Upper lobe of right lung (tissue), 1 donor: ENCODE data around the gene SCARB1. TPM values are rescaled to one million over a fixed set of nuclear protein-coding genes. Genes with fewer than 3 reads are reported as not detected.

Experiments used
- ATAC-seq: fragments of 200-7000 bp; cut with Tn5 transposase; one replicate; pipeline ENCODE4 v1.9.1; 2020; ENCODE audit warnings: mild to moderate bottlenecking, moderate library complexity
- DNase-seq: peaks from one replicate; pipeline ENCODE4 v3.0.0-alpha.2; 2020
- H3K27ac ChIP-seq: fragments of 200-600 bp; one replicate; pipeline ENCODE4 v1.8.0; 2022
- H3K27me3 ChIP-seq: fragments of 200-600 bp; one replicate; pipeline ENCODE4 v1.8.0; 2022; ENCODE audit warnings: mild to moderate bottlenecking
- H3K36me3 ChIP-seq: fragments of 200-600 bp; one replicate; pipeline ENCODE4 v1.8.0; 2022
- H3K4me1 ChIP-seq: fragments of 200-600 bp; one replicate; pipeline ENCODE4 v1.8.0; 2022
- H3K4me3 ChIP-seq: fragments of 200-600 bp; one replicate; pipeline ENCODE4 v1.8.0; 2022; ENCODE audit warnings: mild to moderate bottlenecking
- H3K9me3 ChIP-seq: fragments of 200-600 bp; one replicate; pipeline ENCODE4 v1.8.0; 2022
- CTCF ChIP-seq: fragments of 200-600 bp; IDR thresholded peaks from one replicate; pipeline ENCODE4 v1.8.0; 2022; ENCODE audit warnings: antibody characterized with exemption
- intact Hi-C: fragments of 100-400 bp; cut with DNase I; formaldehyde crosslinking; loops from one replicate; pipeline ENCODE4 v1.11.0; 2022
- total RNA-seq: library from RNA; stranded (reverse); fragmentation: NEBNext Ultra II Directional; extraction: Animal tissue kit (Norgen Biotek cat#: 25700); gene quantifications from one replicate; pipeline ENCODE4 v1.2.1, GENCODE V29; 2021
- donor health status: DM: no; HTN: yes; CAD: no; lungs with severe emphysema.

Gene SCARB1
- total RNA-seq, 1 donor from 2014 or later = 35.3 TPM

- Histone ChIP-seq H3K36me3 (peaks cover 1% of the 10 kb centered on the region), H3K9me3 (no peaks in the 10 kb centered on the region), H3K27ac (no peak overlapping the region), H3K4me1 (no peaks in the 10 kb centered on the region), H3K4me3 (no peak overlapping the region), H3K27me3 (no peaks in the 10 kb centered on the region)
- intact Hi-C loops = no loop called here
- no peak for TF ChIP-seq CTCF
- ATAC-seq (no peak), DNase-seq (no peak)
Measured at GRCh38 chr12:124780752-124781685, 82.6 kb downstream of the SCARB1 start.

GRCh38 chr12:124780336-124780735, 83.3 kb downstream of the SCARB1 start:
- DNase-seq (no peak), ATAC-seq (no peak)
- no peak for TF ChIP-seq CTCF
- Histone ChIP-seq H3K9me3 (no peaks in the 10 kb centered on the region), H3K36me3 (no peaks in the 10 kb centered on the region), H3K4me3 (no peak overlapping the region), H3K27ac (no peak overlapping the region), H3K4me1 (peaks cover 3% of the 10 kb centered on the region), H3K27me3 (no peaks in the 10 kb centered on the region)
- intact Hi-C loops = no loop called here

DNA sequence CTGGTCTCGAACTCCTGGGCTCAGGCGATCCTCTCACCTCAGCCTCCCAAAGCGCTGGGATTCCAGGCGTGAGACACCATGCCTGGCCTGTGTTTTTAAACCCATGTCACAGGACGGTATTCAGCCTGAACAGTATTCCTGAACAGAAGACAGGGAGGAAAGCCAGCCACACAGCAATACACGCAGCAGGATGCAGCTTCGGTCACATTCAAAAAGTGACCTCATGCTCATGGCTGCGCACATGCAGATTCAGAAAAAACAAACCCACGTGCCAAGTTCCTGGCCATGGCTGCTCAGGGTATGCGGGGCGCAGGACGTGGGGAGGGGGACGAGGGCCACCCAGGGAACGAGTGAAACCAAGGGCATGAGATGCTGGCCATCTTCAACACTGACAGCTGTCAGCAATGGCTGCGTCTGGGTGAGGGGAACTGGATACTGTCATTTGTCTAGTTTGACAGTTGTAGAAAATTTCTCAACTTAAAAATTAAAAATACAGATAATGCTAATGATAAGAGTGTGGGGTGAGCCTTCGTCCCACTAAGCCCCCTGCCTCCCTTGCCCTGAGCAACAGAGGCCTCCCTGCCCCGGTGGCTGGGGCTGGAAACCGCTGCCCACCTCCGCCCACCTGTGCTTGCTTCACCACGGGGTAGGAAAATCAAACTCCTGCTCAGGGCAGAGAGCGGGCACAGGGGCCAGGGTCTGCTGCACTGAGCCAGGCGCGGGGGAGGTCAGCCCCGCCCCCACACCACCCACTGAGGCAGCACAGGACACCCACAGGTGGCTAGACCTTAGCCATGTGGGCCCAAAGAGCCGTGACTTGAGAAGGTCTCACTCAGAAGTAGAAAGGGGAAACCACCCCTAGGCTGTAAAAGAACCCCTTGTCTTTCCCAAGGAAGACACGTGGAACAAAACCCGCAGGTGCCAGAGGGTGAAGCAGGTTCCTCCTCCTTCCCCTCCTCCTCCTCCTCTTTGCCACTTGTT, 84.2 kb downstream of the SCARB1 start:
- Histone ChIP-seq H3K36me3 (no peaks in the 10 kb centered on the region), H3K9me3 (no peaks in the 10 kb centered on the region), H3K27me3 (no peaks in the 10 kb centered on the region), H3K4me3 (no peak overlapping the region), H3K27ac (no peak overlapping the region), H3K4me1 (peaks cover 8% of the 10 kb centered on the region)
- ATAC-seq = no peak
- intact Hi-C loops = loop anchor here (10.0 kb wide), 1 partner anchor 875 kb away; no protein-coding TSS in a partner anchor
- TF ChIP-seq CTCF = no peak
- no peak for DNase-seq

- ATAC-seq (no peak), DNase-seq (no peak)
- Histone ChIP-seq H3K27me3 (no peaks in the 10 kb centered on the region), H3K27ac (no peak overlapping the region), H3K4me1 (peaks cover 8% of the 10 kb centered on the region), H3K4me3 (no peak overlapping the region), H3K9me3 (no peaks in the 10 kb centered on the region), H3K36me3 (no peaks in the 10 kb centered on the region)
- intact Hi-C loops = loop anchor here (10.0 kb wide), 1 partner anchor 874 kb away; no protein-coding TSS in a partner anchor
- TF ChIP-seq CTCF = no peak
Measured at GRCh38 chr12:124778411-124778810, 85.3 kb downstream of the SCARB1 start.
